IPS-15b (cell line): ENCODE measurements around the gene SLCO3A1.

Experiments
- H3K27me3 ChIP-seq: one replicate; pipeline ENCODE4 v1.6.1; 2013; ENCODE audit warnings: low read length; ENCODE audit not compliant: control insufficient read depth, insufficient read depth
- H3K36me3 ChIP-seq: one replicate; pipeline ENCODE4 v1.6.1; 2013; ENCODE audit warnings: low read length; ENCODE audit not compliant: control insufficient read depth, insufficient read depth
- H3K4me1 ChIP-seq: one replicate; pipeline ENCODE4 v1.6.1; 2013; ENCODE audit warnings: mild to moderate bottlenecking, low read length; ENCODE audit not compliant: control insufficient read depth, insufficient read depth
- H3K4me3 ChIP-seq: one replicate; pipeline ENCODE4 v1.5.1; 2013; ENCODE audit warnings: low read depth, low read length
- H3K9ac ChIP-seq: one replicate; pipeline ENCODE4 v1.6.1; 2013; ENCODE audit warnings: low read depth, mild to moderate bottlenecking, low read length
- H3K9me3 ChIP-seq: one replicate; pipeline ENCODE4 v1.6.1; 2013; ENCODE audit warnings: mild to moderate bottlenecking, low read length; ENCODE audit not compliant: control insufficient read depth, insufficient read depth

The SLCO3A1 gene

GRCh38 chr15:92035551-92035950 lies 182.0 kb downstream of the SLCO3A1 start:
- Histone ChIP-seq H3K27me3 (no peaks in the 10 kb centered on the region), H3K9me3 (no peaks in the 10 kb centered on the region), H3K36me3 (no peaks in the 10 kb centered on the region), H3K4me3 (no peak overlapping the region), H3K4me1 (peaks cover 9% of the 10 kb centered on the region), H3K9ac (no peak overlapping the region)

GRCh38 chr15:92035961-92036360 lies 182.5 kb downstream of the SLCO3A1 start:
- no peaks in the 10 kb centered on the region for H3K36me3 ChIP-seq
- peaks cover 9% of the 10 kb centered on the region for H3K4me1 ChIP-seq
- no peaks in the 10 kb centered on the region for H3K27me3 ChIP-seq
- no peak overlapping the region for H3K9ac ChIP-seq
- no peak overlapping the region for H3K4me3 ChIP-seq
- no peaks in the 10 kb centered on the region for H3K9me3 ChIP-seq

- Histone ChIP-seq H3K9me3 (no peaks in the 10 kb centered on the region), H3K36me3 (no peaks in the 10 kb centered on the region), H3K4me3 (no peak overlapping the region), H3K27me3 (no peaks in the 10 kb centered on the region), H3K9ac (no peak overlapping the region), H3K4me1 (peaks cover 9% of the 10 kb centered on the region)
Observed at GRCh38 chr15:92037491-92037890, 184.0 kb downstream of the SLCO3A1 start.

GRCh38 chr15:92040350-92040749 lies 186.8 kb downstream of the SLCO3A1 start:
- no peaks in the 10 kb centered on the region for H3K9me3 ChIP-seq
- H3K36me3 ChIP-seq = no peaks in the 10 kb centered on the region
- no peak overlapping the region for H3K4me3 ChIP-seq
- H3K9ac ChIP-seq = no peak overlapping the region
- H3K27me3 ChIP-seq = no peaks in the 10 kb centered on the region
- peaks cover 9% of the 10 kb centered on the region for H3K4me1 ChIP-seq

GRCh38 chr15:92041371-92041770 lies 187.9 kb downstream of the SLCO3A1 start:
- H3K4me1 ChIP-seq = peaks cover 9% of the 10 kb centered on the region
- no peaks in the 10 kb centered on the region for H3K36me3 ChIP-seq
- H3K9me3 ChIP-seq = no peaks in the 10 kb centered on the region
- no peak overlapping the region for H3K4me3 ChIP-seq
- H3K27me3 ChIP-seq = no peaks in the 10 kb centered on the region
- H3K9ac ChIP-seq = no peak overlapping the region

- H3K9me3 ChIP-seq = no peaks in the 10 kb centered on the region
- no peaks in the 10 kb centered on the region for H3K27me3 ChIP-seq
- H3K36me3 ChIP-seq = no peaks in the 10 kb centered on the region
- no peaks in the 10 kb centered on the region for H3K4me1 ChIP-seq
- H3K9ac ChIP-seq = no peak overlapping the region
- H3K4me3 ChIP-seq = no peak overlapping the region
Observed at GRCh38 chr15:92043283-92043682, 189.8 kb downstream of the SLCO3A1 start.

- no peaks in the 10 kb centered on the region for H3K4me1 ChIP-seq
- H3K27me3 ChIP-seq = no peaks in the 10 kb centered on the region
- no peaks in the 10 kb centered on the region for H3K9me3 ChIP-seq
- no peak overlapping the region for H3K9ac ChIP-seq
- no peaks in the 10 kb centered on the region for H3K36me3 ChIP-seq
- H3K4me3 ChIP-seq = no peak overlapping the region
Observed at GRCh38 chr15:92044203-92044909, 190.8 kb downstream of the SLCO3A1 start.

- no peak overlapping the region for H3K4me3 ChIP-seq
- no peaks in the 10 kb centered on the region for H3K36me3 ChIP-seq
- H3K9ac ChIP-seq = no peak overlapping the region
- H3K4me1 ChIP-seq = no peaks in the 10 kb centered on the region
- no peaks in the 10 kb centered on the region for H3K27me3 ChIP-seq
- no peaks in the 10 kb centered on the region for H3K9me3 ChIP-seq
Observed at GRCh38 chr15:92047900-92048299, 194.4 kb downstream of the SLCO3A1 start.

GRCh38 chr15:92048739-92049138 lies 195.2 kb downstream of the SLCO3A1 start:
- no peaks in the 10 kb centered on the region for H3K36me3 ChIP-seq

GRCh38 chr15:92049290-92049989 lies 195.9 kb downstream of the SLCO3A1 start:
- Histone ChIP-seq H3K4me3 (no peak overlapping the region), H3K27me3 (no peaks in the 10 kb centered on the region), H3K9me3 (no peaks in the 10 kb centered on the region), H3K36me3 (no peaks in the 10 kb centered on the region), H3K9ac (no peak overlapping the region), H3K4me1 (no peaks in the 10 kb centered on the region)

More at GRCh38 chr15:92048739-92049138, 195.2 kb downstream of the SLCO3A1 start:
- Histone ChIP-seq H3K27me3 (no peaks in the 10 kb centered on the region), H3K4me1 (no peaks in the 10 kb centered on the region), H3K9me3 (no peaks in the 10 kb centered on the region), H3K4me3 (no peak overlapping the region), H3K9ac (no peak overlapping the region)

GRCh38 chr15:92050220-92050898 lies 196.9 kb downstream of the SLCO3A1 start:
- Histone ChIP-seq H3K36me3 (no peaks in the 10 kb centered on the region), H3K9me3 (no peaks in the 10 kb centered on the region), H3K27me3 (no peaks in the 10 kb centered on the region), H3K4me3 (no peak overlapping the region), H3K4me1 (no peaks in the 10 kb centered on the region), H3K9ac (no peak overlapping the region)

- no peak overlapping the region for H3K4me3 ChIP-seq
- no peaks in the 10 kb centered on the region for H3K4me1 ChIP-seq
- H3K27me3 ChIP-seq = no peaks in the 10 kb centered on the region
- no peak overlapping the region for H3K9ac ChIP-seq
- no peaks in the 10 kb centered on the region for H3K9me3 ChIP-seq
- no peaks in the 10 kb centered on the region for H3K36me3 ChIP-seq
Observed at GRCh38 chr15:92051716-92052115, 198.2 kb downstream of the SLCO3A1 start.
